HG02973 (cell line): ENCODE measurements around the gene RPS6KA2.
"Not testable (repeated sequence)": the region's sequence is repeated elsewhere in the genome, so short reads cannot be mapped to it uniquely, and the experiment has no call there.

ENCODE experiments used
- ATAC-seq: cut with Tn5 transposase; IDR thresholded peaks from one replicate; pipeline ENCODE4 v1.9.1; 2021; ENCODE audit warnings: moderate library complexity; ENCODE audit not compliant: unreplicated experiment

Gene RPS6KA2

DNA sequence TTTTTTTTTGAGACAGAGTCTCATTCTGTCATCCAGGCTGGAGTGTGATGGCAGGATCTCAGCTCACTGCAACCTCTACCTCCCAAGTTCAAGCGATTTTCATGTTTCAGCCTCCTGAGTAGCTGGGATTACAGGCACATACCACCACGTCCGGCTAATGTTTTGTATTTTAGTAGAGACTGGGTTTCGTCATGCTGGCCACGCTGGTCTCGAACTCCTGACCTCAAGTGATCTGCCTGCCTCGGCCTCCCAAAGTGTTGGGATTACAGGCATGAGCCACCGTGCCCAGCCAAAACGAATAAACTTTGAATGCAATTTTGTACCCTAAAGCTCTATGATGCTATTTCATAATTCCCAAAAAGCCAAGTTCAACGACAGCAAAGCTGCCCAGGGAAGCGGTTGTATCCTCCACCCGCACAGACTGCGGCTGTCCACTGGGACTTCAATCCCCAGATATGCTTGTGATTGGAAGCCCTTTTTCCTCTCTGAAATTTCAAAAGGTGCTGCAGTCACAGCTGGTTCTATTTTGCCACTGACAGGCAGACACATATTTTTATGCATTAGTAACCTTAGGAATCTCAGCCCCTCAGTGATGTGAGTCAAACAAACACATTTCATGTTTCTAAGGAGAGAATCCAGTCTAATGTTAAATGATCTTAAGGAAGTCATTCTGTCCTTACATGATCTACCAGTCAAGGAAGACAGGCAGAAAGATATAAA lies 31.8 kb downstream of the RPS6KA2 start:
- ATAC-seq: no peak

DNA sequence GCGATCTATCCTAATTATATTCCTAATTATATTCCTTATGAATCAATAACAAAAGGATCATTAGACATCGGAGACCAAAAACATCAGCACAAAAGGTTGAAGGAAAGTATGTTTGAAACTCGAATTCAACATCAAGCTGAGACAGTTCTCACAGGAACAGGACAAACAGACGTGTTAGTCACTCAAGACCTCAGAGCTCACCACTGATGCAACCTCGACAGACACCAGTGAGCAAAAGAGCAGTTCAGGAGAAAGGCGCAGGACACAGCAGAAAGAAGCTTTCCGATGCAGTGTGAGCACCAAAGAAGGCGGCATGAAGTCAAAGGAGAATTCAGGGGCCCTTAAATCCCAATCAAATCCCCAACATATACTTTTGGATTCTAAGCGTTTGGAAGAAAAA lies 34.2 kb downstream of the RPS6KA2 start:
- no peak for ATAC-seq

DNA sequence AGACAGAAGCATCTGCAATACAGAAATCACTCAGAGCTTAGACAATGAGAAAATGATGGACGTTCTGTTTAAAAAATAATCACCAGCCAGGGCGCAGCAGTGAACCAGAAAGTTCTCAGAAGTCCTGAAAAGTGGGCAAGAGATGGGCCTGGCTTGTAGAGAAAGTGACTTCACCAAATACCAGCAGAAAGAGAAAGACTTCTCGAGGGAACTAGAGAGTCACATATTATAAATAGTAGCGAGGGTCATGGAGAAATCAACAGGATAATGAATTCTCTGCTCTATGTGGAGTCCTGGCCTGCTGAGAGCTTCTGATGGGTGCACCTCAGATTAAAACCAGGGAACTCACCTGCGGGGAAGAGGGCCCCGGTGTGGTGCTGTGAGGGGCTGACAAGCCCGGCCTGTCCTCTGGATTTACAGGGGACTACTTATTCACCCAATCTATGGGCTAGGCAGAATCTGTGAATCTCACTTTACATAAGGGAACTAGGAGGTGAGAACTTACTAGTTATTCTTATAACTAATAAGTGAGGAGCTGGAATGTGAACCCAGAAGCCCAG lies 35.0 kb downstream of the RPS6KA2 start:
- no peak for ATAC-seq

DNA sequence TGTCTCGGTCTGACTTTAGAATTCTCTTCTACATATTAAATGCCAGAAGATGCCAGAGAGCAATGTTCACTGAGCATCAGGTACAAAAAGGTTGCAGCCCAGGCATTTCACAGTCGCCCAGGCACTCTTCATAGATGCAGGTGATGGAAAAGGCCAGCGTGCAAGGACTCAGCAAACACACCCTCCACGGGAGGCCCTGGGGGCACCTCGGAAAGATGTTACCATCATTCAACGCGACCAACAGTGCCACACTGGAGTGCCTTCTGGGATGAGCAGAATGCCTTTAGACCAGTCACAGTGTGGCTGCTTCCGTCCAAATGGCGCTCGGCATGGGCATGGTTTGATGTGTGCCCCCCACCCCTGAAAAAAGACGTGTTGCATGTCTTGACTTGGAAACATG lies 36.0 kb downstream of the RPS6KA2 start:
- no peak for ATAC-seq

DNA sequence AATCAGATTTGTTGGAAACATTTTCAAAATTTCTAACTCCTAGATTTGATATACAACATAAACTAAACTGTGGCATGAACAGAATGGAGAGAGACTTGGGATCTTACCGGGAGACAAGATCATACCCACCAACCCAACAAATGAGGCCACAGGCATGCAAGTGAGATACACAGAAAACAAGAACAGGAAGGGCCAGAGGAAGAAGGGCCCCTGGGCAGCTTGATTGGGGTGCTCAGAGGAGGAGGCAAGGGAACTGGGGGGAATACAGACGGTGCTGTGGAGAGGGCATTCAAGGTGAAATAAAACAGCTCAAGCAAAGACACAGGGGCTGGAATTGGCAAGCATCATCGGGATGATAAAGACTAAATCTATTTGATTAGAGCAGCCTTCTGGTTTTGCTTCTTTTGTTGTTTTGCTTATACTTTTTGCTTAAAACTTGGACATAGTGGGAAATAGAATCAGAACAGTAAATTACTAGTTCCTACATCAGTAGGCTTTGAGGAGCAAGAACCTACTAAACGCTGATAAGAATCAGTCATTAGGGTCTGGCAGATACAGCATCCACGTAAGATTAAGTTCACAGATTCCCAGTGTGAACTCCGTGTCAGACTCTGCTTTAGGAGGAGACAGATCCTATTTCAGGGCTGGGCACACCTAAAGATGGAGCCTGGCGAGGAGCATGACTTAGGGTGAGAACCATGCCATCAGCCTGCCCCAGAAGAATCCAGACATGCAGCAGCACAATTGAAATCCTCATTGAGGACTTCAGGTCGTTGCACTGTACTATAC lies 37.1 kb downstream of the RPS6KA2 start:
- ATAC-seq: no peak

DNA sequence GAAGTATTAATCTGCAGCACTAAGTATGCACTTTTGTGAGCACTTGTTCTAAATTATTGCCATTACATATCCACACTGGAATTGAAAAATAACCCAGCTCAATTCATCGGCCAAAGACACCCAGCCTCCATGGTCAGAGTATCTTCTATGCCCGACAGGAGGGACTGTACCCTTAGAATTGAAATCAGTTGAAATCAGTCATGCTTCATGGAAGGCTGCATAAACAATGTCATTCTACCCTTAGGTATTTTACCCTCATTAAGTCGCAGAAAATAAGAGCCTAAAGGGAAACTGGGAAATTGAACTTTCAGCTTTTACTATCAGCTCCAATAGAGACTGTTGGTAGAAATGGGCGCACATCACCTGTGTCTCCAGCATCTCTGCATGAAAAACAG lies 37.7 kb downstream of the RPS6KA2 start:
- no peak for ATAC-seq

DNA sequence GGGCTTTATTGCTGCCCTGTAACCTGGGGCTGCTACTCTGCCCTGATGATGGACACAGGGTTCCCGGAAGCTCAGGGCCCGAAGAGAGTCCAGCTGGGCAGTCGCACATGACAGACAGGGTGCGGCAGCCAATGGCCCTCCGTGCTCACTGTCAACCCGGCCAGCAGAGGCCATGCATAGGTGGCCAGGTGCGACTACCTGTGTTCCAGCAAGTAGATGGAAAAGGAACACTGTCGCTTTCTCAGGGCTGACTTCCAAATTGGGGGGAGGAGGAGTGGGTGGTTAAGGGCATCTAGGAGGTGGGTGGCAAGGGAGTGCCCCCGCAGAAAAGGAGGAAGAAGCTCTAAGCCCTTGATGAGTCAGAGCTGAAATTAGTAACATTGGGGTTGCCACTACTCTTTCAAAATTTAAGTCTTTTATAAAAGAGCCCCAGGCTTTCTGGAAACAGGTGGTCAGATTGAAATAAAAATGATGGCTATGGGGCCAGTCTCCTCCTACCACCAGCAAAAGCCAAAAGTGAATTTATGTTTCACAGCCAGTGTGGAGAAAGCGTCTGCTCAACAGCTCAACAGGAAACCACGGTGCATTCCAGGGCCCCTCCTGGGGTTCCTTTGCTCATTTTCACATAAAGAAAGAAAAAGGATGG lies 38.2 kb downstream of the RPS6KA2 start:
- no peak for ATAC-seq

DNA sequence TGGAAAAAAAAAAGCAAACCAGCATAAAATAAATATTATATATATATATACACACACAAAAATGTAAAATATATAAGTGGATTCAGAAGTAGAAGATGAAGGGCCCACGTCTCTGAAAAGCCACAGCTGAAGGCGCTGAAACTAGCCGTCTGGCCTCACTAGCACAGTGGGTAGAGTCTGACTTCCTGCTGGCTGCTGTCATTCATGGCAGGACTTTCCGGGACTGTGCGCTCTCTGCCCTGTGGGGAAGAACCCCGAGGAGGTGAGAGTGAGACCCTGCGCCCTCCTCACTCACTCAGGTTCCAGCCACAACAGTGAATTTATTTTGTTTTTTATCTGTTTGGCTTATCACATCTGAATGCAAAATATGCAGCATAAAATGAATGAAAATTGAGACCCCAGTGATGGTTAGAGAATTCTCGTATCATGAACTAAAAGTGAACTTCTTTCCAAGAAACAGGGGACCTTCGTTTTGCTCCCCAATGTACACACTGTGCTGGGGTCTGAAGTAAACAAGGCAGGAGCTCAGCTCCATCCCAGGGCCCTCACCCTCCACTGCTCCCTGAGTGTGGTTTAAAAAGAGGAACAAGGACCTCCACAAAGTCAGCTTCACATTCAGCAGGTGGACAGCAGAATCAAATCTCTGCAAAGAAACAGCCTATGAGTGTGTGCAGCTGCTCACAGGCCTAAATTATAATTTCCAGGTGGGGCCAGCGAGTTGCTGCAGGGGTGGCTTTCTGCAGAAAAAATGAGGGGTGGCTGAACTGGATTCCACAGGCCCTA lies 39.2 kb downstream of the RPS6KA2 start:
- ATAC-seq: peak; percentile 84

DNA sequence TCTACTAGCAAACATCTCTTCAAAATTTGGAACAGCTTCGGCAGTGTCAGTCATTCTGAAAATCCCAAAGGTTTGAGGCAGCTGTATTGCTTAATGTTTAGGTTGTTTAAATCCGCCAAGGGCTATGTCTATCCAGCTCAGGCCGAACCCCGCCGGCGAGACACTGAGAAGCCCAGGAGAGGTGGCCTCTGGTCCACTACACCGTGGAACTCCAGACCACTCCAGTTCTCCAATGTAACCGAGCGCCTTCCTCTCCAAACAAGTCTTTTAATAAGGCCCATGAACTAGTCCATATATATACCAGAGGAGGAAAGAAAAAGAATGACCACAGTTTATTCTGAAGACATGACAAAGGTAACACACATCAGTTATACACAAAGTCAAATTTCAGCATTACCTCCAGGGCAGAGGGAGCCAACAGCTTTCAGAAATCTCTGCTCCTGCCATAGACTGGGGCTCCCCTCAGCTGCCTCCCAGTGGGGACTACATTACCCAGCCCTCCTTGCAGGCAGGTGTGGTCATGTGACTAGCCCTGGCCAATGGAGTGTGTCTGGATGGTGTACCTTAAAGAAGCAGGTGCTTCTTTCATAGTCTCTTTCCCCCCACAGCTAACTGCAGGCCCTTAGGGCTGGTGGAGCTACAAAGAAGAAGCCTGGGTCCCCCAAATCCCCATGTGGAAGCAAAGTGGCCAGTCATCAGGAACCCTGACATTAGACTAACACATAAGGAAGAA lies 40.5 kb downstream of the RPS6KA2 start, which contains the start of gene RAMACL:
RAMACL (minus strand) TSS at position 255 of the 733 bp plus-strand sequence; CDS start at position 54, 201 bp downstream.
- ATAC-seq: peak; percentile 68

DNA sequence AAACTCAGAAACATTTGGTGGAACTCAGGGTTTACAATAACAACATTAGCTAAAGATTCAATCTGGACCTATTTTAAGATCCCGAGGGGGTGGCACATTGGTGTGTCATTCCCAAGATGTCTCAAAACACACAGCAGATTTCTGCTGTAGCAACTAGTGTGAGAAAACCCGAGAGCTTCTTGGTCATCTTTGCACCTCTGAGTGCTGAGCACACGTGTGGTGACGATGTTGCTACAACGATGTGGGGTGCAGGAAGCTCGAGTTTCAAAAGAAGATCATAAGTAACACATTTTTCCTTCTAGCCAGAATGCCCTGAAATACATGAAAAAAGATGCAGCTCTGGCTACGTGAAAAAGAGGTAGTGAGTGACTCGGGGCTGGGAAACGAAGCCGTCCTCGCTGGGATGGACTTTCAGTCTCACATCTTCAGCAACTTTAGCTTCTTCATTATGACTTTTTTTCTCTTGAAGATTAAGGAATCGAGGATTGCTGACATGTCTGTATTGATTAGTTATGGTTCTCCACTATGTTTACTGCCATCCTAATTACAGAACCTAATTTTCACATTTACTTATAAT lies 42.1 kb downstream of the RPS6KA2 start:
- no peak for ATAC-seq

DNA sequence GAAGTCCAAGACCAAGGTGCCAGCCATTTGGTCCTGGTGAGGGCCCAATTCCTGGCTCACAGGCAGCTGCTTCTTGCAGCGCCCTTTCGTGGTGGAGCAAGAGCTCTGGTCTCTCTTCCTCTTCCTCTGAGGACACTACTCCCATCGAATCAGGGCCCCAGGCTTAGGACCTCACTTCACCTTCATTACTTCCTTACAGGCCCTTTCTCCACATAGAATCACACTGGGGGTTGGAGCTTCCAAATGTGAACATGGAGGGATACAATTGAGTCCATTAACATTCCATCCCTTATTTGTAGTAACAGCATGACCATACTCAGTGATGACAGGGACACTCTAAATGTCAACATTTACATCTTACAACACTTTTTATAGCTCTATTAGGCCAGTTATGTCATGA lies 42.9 kb downstream of the RPS6KA2 start:
- ATAC-seq: no peak

DNA sequence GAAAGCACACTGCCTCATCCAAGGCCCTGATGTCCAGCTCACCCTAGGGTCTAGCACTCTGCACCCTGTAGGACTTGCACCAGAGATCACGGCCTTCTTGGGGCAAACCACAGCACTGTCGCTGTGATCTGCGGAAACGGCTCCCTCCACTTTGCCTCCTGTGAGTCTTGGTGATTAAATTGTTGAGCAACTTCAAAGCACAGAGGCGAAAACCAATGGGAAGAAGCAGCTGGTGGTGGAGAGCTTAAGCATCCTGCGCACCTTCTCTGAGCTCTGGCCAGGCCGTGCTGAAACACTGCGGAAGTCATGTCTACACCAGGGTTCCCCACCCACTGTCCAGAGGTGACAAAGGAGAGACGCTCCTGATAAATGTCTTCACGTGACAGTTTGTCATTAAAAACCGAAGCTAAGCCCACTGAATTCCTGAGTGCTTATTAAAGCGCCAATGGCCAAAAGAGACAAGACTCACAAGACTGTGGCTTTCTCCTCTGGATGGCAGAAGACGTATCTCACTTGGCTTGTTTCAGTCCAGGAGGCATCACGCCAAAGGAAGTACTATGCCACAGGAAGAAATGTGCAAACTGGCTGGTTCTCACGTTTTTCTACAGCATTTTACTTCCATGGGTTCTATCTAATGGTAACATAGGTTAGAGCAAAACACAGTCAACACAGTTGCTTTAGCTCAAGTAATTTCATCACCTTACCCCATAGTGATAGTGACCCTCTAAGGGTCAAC lies 43.7 kb downstream of the RPS6KA2 start:
- ATAC-seq: no peak

DNA sequence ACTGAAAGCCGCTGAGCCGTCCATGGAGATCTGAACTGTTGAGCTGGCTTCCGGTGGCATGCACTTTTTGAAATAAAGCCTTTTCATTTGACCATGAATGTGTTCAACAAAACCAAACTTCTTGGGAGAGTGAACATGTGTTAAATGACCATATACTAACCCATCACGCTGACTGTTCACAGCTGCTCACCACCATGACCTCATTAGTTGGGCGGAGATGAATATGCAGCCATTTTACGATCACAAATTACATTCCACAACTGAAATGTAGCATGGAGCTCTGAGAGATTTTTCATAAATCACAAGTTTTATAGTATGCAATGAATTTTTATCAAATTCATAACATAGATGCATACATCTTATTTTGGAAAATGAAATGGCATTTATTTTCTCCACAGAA lies 44.8 kb downstream of the RPS6KA2 start:
- ATAC-seq: no peak

DNA sequence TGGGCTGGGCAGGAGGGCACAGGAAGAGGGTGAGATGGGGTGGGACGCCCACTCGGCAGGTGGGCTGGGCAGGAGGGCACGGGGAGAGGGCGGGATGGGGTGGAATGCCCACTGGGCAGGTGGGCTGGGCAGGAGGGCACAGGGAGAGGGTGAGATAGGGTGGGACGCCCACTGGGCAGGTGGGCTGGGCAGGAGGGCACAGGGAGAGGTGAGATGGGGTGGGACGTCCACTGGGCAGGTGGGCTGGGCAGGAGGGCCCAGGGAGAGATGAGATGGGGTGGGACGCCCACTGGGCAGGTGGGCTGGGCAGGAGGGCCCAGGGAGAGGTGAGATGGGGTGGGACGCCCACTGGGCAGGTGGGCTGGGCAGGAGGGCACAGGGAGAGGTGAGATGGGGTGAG lies 45.2 kb downstream of the RPS6KA2 start:
- ATAC-seq: not testable (repeated sequence)

DNA sequence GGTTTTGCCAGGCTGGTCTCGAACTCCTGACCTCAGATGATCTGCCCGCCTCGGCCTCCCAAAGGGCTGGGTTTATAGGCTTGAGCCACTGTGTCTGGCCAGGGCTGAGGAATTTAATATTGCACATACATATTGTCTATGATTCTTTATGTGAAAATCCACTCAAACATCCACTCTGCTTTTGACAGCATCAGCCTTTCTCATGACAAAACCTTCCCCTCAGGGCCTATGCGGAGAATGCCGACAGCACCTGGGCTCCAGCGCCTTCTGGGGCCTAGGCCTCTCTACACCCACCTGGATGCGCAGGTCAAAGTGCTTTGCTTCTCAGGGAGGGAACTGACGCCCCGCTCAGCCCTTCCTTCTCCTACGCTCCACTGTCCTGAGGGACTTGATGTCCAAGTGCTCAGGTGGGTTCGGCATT lies 46.0 kb downstream of the RPS6KA2 start:
- ATAC-seq: no peak

DNA sequence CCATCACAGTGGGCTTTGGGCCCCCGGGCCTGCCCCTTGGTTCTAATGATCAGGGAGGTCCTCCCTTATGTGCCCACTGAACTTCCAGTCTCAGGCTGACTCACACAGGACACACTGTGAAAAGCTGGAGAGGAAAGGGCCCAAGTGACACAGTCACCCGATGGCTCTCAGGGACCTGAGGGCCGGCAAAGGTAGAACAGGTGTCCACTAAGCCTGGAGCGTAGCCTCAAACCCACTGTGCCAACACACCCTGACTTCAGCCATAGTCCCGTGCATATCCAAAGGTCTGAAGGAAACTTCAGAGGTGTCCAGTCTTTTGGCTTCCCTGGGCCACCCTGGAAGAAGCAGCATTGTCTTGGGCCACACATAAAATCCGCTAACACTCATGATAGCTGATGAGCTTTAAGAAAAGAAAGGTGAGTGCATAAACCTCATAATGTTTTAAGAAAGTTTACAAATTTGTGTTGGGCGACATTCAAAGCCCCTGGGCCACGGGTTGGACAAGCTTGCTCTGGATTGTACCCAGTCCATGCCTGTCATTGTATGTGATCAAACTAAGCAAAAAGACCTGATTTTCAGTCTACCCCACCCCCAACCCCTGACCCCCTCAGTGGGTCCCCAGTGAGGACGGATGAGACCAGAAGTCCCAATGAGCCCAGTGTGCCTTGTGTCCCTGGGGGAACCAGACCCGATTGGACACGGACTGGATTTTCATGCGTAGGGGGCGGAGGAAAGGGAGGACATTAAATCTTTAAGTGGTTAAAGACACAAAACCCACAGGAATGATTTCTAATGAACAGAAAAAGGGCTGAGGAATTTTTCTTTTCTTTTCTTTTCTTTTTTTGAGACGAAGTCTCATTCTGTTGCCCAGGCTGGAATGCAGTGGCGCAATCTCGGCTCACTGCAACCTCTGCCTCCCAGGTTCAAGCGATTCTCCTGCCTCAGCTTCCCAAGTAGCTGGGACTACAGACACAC lies 46.7 kb downstream of the RPS6KA2 start:
- ATAC-seq: no peak

DNA sequence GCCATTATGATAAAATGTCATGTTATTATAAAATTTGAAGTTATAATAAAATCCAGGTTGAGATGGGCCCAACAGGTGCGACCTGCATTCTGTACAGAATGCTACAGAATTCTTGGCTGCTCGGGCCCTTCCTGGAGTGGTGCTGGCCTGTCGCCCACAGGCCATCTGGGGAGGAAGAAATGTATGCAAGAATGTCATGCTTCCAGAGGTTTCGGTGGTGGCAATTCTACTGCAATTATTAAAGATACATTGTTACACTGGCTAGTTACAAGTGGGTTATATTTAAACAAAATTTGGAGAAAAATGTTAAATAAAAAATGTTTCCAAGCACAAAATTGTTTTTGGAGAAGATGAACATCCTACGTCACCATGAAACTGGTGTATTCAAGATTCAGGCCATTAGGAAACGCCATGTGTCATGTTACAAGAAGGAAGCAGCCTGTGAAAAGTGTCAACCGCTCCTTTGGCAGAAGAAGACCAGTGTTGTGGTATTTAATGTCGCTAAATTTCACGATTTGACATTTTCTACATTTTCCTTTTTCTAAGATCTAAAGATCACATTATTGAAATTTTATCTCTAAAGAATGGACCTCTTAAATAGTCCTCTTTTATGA lies 47.7 kb downstream of the RPS6KA2 start:
- ATAC-seq: no peak
